NB4 (cell line): ENCODE data around the gene TP53TG5.

Experiments
- DNase-seq: peaks from one replicate; pipeline ENCODE4 v3.0.0; 2010; ENCODE audit warnings: low read depth
- H3K4me3 ChIP-seq: one replicate; pipeline ENCODE4 v1.5.1; 2011; ENCODE audit warnings: mild to moderate bottlenecking, low read depth, low read length, moderate library complexity
- CTCF ChIP-seq: IDR thresholded peaks from one replicate; pipeline ENCODE4 v1.5.1; 2012; ENCODE audit warnings: low read depth, low read length
- MAX ChIP-seq: IDR thresholded peaks from 2 replicates; pipeline ENCODE4 v1.6.1; 2011; ENCODE audit warnings: low read depth, low read length
- MYC ChIP-seq: IDR thresholded peaks from 2 replicates; pipeline ENCODE4 v1.6.1; 2011; ENCODE audit warnings: low read depth, low read length
- POLR2A ChIP-seq: IDR thresholded peaks from 2 replicates; pipeline ENCODE4 v1.6.1; 2011; ENCODE audit warnings: mild to moderate bottlenecking; ENCODE audit not compliant: insufficient read length; ENCODE audit errors: extremely low read depth

TP53TG5 gene

GRCh38 chr20:45365444-45365970 lies 12.6 kb downstream of the TP53TG5 start:
- DNase-seq = no peak
- TF ChIP-seq POLR2A (no peak), CTCF (no peak)
- no peak overlapping the region for H3K4me3 ChIP-seq

- DNase-seq = peak; percentile 58
- TF ChIP-seq MAX (0 out of 2 replicates have a peak, but pooled peaks have one; percentile 19), POLR2A (no peak), MYC (no peak)
- peak overlapping the region; percentile 85 for H3K4me3 ChIP-seq
Measured at GRCh38 chr20:45363611-45364492, 14.3 kb downstream of the TP53TG5 start.

GRCh38 chr20:45362804-45363610 lies 15.1 kb downstream of the TP53TG5 start, which contains the start of gene SYS1:
SYS1 (plus strand) TSS chr20:45363156; CDS start chr20:45363532, 376 bp downstream.
- DNase-seq = peak; percentile 99
- TF ChIP-seq CTCF (peak; percentile 75), MAX (peak; percentile 94), MYC (peak; percentile 77), POLR2A (peak; percentile 81)
- H3K4me3 ChIP-seq = peak within 1 kb of the TSS; percentile 85

- no peak overlapping the region for H3K4me3 ChIP-seq
- TF ChIP-seq POLR2A = no peak
- TF ChIP-seq MAX = no peak
- DNase-seq = peak; percentile 45
Measured at GRCh38 chr20:45361793-45362192, 16.3 kb downstream of the TP53TG5 start.

GRCh38 chr20:45359406-45360148 lies 18.5 kb downstream of the TP53TG5 start:
- DNase-seq = no peak
- H3K4me3 ChIP-seq = no peak overlapping the region
- TF ChIP-seq MAX (no peak), CTCF (no peak), MYC (no peak), POLR2A (no peak)

- DNase-seq = no peak
- no peak overlapping the region for H3K4me3 ChIP-seq
- no peak for TF ChIP-seq MAX
- no peak for TF ChIP-seq CTCF
- TF ChIP-seq POLR2A = no peak
- TF ChIP-seq MYC = no peak
Measured at GRCh38 chr20:45359069-45359405, 19.1 kb downstream of the TP53TG5 start.
